GM04503 (cell line): Measurements from ENCODE around the gene SRCIN1.

Experiments used
- DNase-seq: peaks from one replicate; pipeline ENCODE4 v3.0.0-alpha.2; 2012; ENCODE audit warnings: low read depth

SRCIN1 gene

GRCh38 chr17:38583828-38584349 lies 21.9 kb downstream of the SRCIN1 start:
- DNase-seq, result no peak

DNA sequence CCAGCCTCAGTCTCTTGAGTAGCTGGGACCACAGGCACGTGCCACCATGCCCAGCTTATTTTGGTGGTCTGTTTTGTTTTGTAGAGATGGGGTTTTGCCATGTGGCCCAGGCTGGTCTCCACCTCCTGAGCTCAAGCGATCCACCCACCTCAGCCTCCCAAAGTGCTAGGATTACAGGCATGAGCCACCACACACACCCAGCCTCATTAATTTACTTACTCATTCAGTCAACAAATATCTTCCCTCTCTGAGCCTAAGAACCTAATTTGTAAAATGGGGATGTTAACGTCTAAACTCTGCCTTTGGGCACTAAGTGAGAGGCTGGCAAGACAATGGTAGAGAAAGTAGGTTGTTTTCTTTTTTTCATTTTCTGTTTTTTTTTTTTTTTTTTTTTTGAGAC lies 22.6 kb downstream of the SRCIN1 start:
- no peak for DNase-seq

- DNase-seq, result no peak
These were observed 23.7 kb downstream of the SRCIN1 start for GRCh38 chr17:38582069-38582468.

GRCh38 chr17:38579934-38580333 lies 25.8 kb downstream of the SRCIN1 start:
- no peak for DNase-seq

DNA sequence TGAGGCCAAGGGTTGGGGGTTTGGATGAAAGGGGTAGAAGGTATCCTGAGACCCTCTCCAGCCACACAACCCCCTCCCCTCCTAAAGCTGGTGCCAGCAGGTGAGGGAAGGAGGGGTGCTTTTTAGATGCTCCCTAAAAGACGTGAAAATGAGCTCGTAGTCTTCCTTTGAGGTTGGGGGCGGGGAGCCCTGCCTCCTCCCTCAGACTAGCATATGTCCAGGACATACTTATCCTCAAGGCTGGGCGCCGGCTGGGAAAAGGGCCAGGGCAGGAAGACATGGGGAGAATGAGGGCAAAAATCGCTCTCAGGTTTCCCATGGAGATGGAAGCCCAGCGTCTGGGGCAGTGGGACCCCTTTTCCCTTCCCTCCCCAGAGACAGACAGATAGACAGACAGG lies 26.7 kb downstream of the SRCIN1 start:
- DNase-seq, result no peak

GRCh38 chr17:38578229-38579082 lies 27.3 kb downstream of the SRCIN1 start:
- no peak for DNase-seq

DNA sequence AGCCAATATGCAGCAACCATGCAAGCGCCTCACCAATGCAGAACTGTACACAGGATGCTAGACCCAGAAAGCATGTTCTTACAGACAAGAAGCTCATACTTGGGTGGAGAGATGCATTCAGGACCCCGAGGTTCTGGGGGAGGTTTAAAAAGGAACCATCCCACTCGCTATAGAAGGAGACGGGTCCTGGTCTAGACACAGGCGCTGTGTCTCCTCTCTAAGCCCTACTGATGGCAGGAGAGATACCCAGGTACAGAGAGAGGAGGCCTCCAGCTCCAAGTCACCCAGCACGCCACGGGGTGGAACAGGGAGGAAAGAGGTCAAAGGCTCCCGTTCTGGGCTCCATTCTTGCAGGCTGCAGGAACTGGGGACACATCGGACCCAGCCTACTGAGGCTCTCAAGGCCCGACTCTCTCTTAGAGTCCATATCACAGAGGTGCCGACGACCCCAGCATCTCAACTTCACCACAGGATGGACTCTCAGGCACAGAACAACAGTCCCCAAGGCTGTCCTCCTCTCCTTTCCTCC lies 28.0 kb downstream of the SRCIN1 start:
- DNase-seq, result no peak

- no peak for DNase-seq
These were observed 28.5 kb downstream of the SRCIN1 start for GRCh38 chr17:38577244-38577643.

- no peak for DNase-seq
These were observed 30.0 kb downstream of the SRCIN1 start for GRCh38 chr17:38575781-38576180.

DNA sequence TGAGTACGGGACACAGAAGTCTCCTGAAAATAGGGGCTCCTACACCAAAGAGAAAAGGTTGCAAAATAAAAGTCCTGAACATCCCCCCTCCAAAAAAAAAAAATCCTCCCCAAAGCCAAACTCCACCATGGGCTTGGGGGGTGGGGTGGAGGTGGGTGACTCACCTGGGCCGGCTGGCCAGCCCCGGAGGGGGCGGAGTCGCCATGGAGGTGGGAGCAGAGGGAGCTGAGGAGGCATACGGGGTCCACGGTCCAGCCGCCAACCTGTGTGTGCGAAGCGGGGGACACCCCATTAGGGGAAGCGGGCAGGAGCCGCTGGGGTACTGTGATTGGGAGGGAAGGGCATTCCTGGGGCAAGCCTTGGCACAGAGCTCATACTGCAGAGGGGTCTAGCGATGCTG lies 31.0 kb downstream of the SRCIN1 start:
- DNase-seq, result no peak

- DNase-seq, result no peak
These were observed 32.9 kb downstream of the SRCIN1 start for GRCh38 chr17:38572669-38573365.

DNA sequence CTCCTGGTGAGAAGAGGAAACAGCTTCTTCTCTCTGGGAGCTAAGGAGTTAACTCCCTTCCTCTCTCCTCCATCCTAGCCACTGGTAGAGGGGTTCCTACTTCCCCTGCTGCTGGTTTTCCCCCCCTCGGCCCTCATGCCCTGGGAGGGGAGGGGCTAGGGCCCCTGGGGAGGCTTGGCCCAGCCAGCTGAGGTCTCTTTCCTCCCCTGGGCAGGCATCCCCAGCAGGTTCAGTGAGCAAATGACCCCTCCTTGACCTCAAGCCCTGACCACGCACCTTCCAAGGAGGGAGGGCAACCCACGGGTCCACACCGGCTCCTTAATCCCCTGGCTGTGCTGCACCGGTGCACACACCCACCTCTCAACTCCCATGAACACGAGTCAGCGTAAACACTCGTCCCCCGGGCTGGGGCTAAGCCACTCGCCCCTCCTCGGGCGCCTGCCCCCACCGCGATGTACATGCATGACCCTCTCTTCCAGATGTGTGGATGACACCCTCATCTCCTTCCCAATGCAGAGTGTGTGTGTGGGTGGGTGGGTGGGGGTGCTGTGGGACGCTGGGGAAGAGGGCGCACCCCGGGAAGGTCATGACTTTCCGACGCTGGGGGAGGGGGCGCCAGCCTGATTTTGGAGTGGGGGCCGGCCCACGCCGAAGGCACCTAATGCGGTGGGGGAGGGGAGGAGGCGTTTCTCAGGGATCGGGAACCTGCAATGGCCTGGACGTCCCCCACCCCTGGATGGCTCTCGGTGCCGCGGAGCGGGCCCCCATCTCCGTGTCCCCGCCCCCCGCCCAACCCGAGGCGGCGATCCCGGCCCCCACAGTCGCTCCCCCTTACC lies 33.7 kb downstream of the SRCIN1 start:
- DNase-seq, result no peak

- no peak for DNase-seq
These were observed 35.8 kb downstream of the SRCIN1 start for GRCh38 chr17:38569701-38570512.

DNA sequence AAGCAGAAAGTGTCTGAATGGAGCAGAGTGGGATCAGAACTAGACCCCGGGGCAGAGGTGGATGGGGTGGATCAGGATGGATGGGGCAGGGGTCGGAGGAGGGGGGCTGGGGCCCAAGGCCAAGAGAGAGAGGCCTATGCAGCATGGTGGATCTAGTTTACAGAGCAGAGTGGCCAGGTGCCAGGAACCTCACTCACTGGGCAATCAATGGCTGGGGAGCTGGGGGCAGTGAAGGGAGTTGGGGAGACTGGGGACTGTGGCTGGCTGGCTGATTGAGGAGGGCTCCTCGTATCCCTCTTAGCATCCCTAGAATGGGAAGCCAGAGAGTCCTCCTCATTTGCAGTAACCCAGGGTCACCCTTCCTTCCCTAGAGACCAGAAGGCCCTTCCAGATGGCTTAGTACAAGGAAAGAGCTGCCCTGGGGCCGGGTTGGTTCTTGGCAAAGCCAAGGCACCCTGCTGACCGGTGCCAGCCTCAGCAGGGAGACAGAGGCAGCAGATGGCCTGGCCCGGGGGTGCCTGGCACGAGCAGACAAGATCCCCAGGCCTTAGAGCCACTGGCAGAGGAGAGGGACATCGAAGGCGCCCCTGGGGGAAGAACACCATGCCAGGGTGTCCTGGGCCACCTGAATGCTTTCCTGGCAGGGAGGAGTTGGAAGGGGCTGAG lies 36.8 kb downstream of the SRCIN1 start:
- no peak for DNase-seq

- no peak for DNase-seq
These were observed 37.5 kb downstream of the SRCIN1 start for GRCh38 chr17:38568274-38568673.

DNA sequence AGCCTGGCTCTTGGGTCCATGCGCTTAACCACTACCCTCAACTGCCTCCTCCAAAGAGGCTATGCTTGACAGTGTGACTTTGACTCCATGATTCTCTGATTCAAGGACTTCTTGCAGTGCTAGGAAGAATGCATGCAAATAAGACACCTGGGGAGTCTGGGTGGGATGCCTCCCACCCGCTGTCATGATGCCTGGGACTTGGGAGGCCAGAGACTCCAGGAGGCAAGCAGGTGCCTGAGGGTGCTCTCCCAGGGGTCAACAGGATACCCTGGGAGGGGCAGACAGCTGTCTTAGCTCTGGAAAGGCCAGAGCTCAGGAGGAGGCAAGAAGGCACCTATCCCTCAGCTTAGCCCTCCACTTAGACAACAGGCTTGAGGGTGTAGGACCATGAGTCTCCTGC lies 38.4 kb downstream of the SRCIN1 start:
- no peak for DNase-seq

- DNase-seq, result no peak
These were observed 39.1 kb downstream of the SRCIN1 start for GRCh38 chr17:38566666-38567031.

DNA sequence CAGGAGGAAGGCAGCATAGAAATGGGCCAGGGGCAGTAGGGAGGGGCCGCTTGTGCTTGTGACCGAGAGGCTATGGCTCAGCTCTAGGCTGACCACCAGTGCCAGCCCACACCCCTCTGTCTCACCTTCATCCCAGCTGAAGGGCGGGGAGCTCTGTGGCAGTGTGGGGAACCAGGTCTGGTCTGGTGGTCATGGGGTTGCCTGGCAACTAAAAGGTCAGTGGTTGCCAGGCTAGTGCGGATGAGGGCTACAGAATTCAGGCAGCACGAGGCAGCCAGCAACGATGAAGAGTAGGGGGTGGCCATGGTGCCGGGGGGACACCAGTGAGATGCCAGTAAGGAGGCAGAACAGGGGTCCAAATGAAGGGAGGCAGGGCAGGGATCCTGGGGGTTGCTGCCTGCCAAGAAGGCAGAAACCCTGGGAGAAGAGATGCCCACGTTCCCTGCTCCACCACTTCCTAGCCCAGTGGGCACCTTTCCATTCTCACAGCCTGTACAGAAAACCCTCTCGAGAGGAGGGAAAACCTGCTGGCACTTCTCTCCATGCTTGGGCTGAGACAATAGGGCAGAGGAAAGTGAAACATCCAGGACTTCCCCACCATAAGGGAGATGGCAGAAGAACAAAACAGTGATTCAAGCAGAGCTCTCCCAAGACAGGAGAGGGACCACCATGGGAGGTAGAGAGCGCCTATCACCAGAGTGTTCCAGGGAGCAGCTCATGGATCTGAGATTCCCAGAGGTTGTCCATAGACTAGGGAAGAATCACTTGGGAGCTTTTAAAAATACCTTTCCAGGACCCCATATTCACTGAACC lies 39.7 kb downstream of the SRCIN1 start:
- DNase-seq, result no peak

GRCh38 chr17:38564869-38565268 lies 40.9 kb downstream of the SRCIN1 start:
- no peak for DNase-seq
